Measurements from ENCODE around the gene ANKRD62.

GRCh38 chr18:12098374-12098773 lies 4.7 kb downstream of the ANKRD62 start:
- TF ChIP-seq CTCF (tag by site-specific recombination; IDR thresholded peaks at IDR 0.05) = no peak
- TF ChIP-seq SALL2 (tag by site-specific recombination; IDR thresholded peaks at IDR 0.05; ENCODE audit: borderline replicate concordance) = no peak
- TF ChIP-seq REST (tag by site-specific recombination; IDR thresholded peaks at IDR 0.05) = no peak
- no peak for TF ChIP-seq ZNF423 (tag by site-specific recombination; IDR thresholded peaks at IDR 0.05)
- TF ChIP-seq KLF1 (tag by site-specific recombination; IDR thresholded peaks at IDR 0.05) = no peak
- no peak for TF ChIP-seq ZNF366 (tag by site-specific recombination; conservative IDR thresholded peaks at IDR 0.05)
- TF ChIP-seq ZNF843 (tag by site-specific recombination; IDR thresholded peaks at IDR 0.05) = no peak
- no peak for TF ChIP-seq ZNF24 (tag by site-specific recombination; IDR thresholded peaks at IDR 0.05)
- no peak for TF ChIP-seq MYNN (tag by site-specific recombination; IDR thresholded peaks at IDR 0.05; ENCODE audit: borderline replicate concordance)
- no peak for TF ChIP-seq ZNF324 (tag by site-specific recombination; IDR thresholded peaks at IDR 0.05)

Measured in HEK293 (cell line).